Measurements from ENCODE around the gene ZMAT3. TPM values are rescaled to one million over a fixed set of nuclear protein-coding genes. Genes with fewer than 3 reads are reported as not detected.

ZMAT3 gene
- total RNA-seq, 1 donor from 2014 or later = 25.7 TPM

- no peak for TF ChIP-seq CTCF (conservative IDR thresholded peaks at IDR 0.05)
- DNase-seq (ENCODE audit: extremely low spot score, unreplicated experiment) = no peak
- no peaks in the 10 kb centered on the region for H3K4me1 Mint-ChIP-seq (ENCODE audit: unreplicated experiment)
- H3K36me3 Mint-ChIP-seq = no peaks in the 10 kb centered on the region
- H3K27me3 Mint-ChIP-seq = no peaks in the 10 kb centered on the region
- H3K9me3 Mint-ChIP-seq = no peaks in the 10 kb centered on the region
- H3K27ac Mint-ChIP-seq = no peak overlapping the region
- no peak overlapping the region for H3K4me3 Mint-ChIP-seq
Observed at GRCh38 chr3:179088306-179088705, 16.7 kb upstream of the ZMAT3 start.

GRCh38 chr3:179083977-179084376 is 12.4 kb upstream of the ZMAT3 start:
- no peak overlapping the region for H3K27ac Mint-ChIP-seq
- no peaks in the 10 kb centered on the region for H3K9me3 Mint-ChIP-seq
- H3K4me1 Mint-ChIP-seq (ENCODE audit: unreplicated experiment) = no peaks in the 10 kb centered on the region
- no peaks in the 10 kb centered on the region for H3K27me3 Mint-ChIP-seq
- H3K36me3 Mint-ChIP-seq = no peaks in the 10 kb centered on the region
- H3K4me3 Mint-ChIP-seq = no peak overlapping the region
- DNase-seq (ENCODE audit: extremely low spot score, unreplicated experiment) = no peak
- TF ChIP-seq CTCF (conservative IDR thresholded peaks at IDR 0.05) = no peak

- no peaks in the 10 kb centered on the region for H3K36me3 Mint-ChIP-seq
- no peak for DNase-seq (ENCODE audit: extremely low spot score, unreplicated experiment)
- no peak overlapping the region for H3K27ac Mint-ChIP-seq
- no peaks in the 10 kb centered on the region for H3K9me3 Mint-ChIP-seq
- no peaks in the 10 kb centered on the region for H3K27me3 Mint-ChIP-seq
- TF ChIP-seq CTCF (conservative IDR thresholded peaks at IDR 0.05) = no peak
- H3K4me3 Mint-ChIP-seq = no peak overlapping the region
- H3K4me1 Mint-ChIP-seq (ENCODE audit: unreplicated experiment) = no peaks in the 10 kb centered on the region
Observed at GRCh38 chr3:179082416-179082815, 10.8 kb upstream of the ZMAT3 start.

GRCh38 chr3:179081885-179082284 is 10.3 kb upstream of the ZMAT3 start:
- no peak overlapping the region for H3K4me3 Mint-ChIP-seq
- no peak for TF ChIP-seq CTCF (conservative IDR thresholded peaks at IDR 0.05)
- no peak for DNase-seq (ENCODE audit: extremely low spot score, unreplicated experiment)
- H3K36me3 Mint-ChIP-seq = no peaks in the 10 kb centered on the region
- no peaks in the 10 kb centered on the region for H3K9me3 Mint-ChIP-seq
- no peaks in the 10 kb centered on the region for H3K4me1 Mint-ChIP-seq (ENCODE audit: unreplicated experiment)
- no peaks in the 10 kb centered on the region for H3K27me3 Mint-ChIP-seq
- H3K27ac Mint-ChIP-seq = no peak overlapping the region

GRCh38 chr3:179079537-179079936 is 7.9 kb upstream of the ZMAT3 start:
- no peaks in the 10 kb centered on the region for H3K36me3 Mint-ChIP-seq
- H3K27me3 Mint-ChIP-seq = no peaks in the 10 kb centered on the region
- no peaks in the 10 kb centered on the region for H3K9me3 Mint-ChIP-seq

More at GRCh38 chr3:179079537-179079936, 7.9 kb upstream of the ZMAT3 start:
- Mint-ChIP-seq H3K4me1 (ENCODE audit: unreplicated experiment) (no peaks in the 10 kb centered on the region), H3K4me3 (no peak overlapping the region), H3K27ac (no peak overlapping the region)
- DNase-seq (ENCODE audit: extremely low spot score, unreplicated experiment) = no peak
- no peak for TF ChIP-seq CTCF (conservative IDR thresholded peaks at IDR 0.05)

Data from type B pancreatic cell (in vitro differentiated cells).